Measurements from ENCODE around the gene KNSTRN.

KNSTRN gene

GRCh38 chr15:40428185-40428584 is 45.7 kb downstream of the KNSTRN start:
- Histone ChIP-seq H3K4me3 (ENCODE audit: insufficient read depth, low read length, poor library complexity, severe bottlenecking) (no peak overlapping the region), H3K9me3 (ENCODE audit: insufficient read depth, low read length) (no peaks in the 10 kb centered on the region), H4K20me1 (ENCODE audit: low read depth, low read length) (no peaks in the 10 kb centered on the region), H3K4me2 (ENCODE audit: low read depth, low read length, poor library complexity, severe bottlenecking) (no peak overlapping the region), H3K36me3 (ENCODE audit: low read length) (no peaks in the 10 kb centered on the region), H3F3A (ENCODE audit: insufficient read depth) (no peaks in the 10 kb centered on the region), H3K9ac (ENCODE audit: low read length) (no peak overlapping the region), H3K27ac (ENCODE audit: low read depth, low read length) (no peak overlapping the region), H3K27me3 (ENCODE audit: low read length) (no peaks in the 10 kb centered on the region), H3K79me2 (ENCODE audit: insufficient read depth, low read length) (no peaks in the 10 kb centered on the region), H3K9me2 (replicated peaks; ENCODE audit: insufficient read depth, low read length) (no peaks in the 10 kb centered on the region), H2AFZ (ENCODE audit: low read depth, low read length, severe bottlenecking) (no peak overlapping the region)
- TF ChIP-seq CTCF (IDR thresholded peaks at IDR 0.05; ENCODE audit: insufficient read depth, low read length, poor library complexity, severe bottlenecking) (no peak), EZH2phosphoT487 (conservative IDR thresholded peaks at IDR 0.05; ENCODE audit: low read length) (no peak)

- Histone ChIP-seq H3K79me2 (ENCODE audit: insufficient read depth, low read length) (no peaks in the 10 kb centered on the region), H3K9me3 (ENCODE audit: insufficient read depth, low read length) (no peaks in the 10 kb centered on the region), H3K9me2 (replicated peaks; ENCODE audit: insufficient read depth, low read length) (no peaks in the 10 kb centered on the region), H3K36me3 (ENCODE audit: low read length) (no peaks in the 10 kb centered on the region), H3K27ac (ENCODE audit: low read depth, low read length) (no peak overlapping the region), H3K27me3 (ENCODE audit: low read length) (no peaks in the 10 kb centered on the region), H2AFZ (ENCODE audit: low read depth, low read length, severe bottlenecking) (no peak overlapping the region), H4K20me1 (ENCODE audit: low read depth, low read length) (no peaks in the 10 kb centered on the region), H3F3A (ENCODE audit: insufficient read depth) (no peaks in the 10 kb centered on the region), H3K9ac (ENCODE audit: low read length) (no peak overlapping the region), H3K4me2 (ENCODE audit: low read depth, low read length, poor library complexity, severe bottlenecking) (no peak overlapping the region), H3K4me3 (ENCODE audit: insufficient read depth, low read length, poor library complexity, severe bottlenecking) (no peak overlapping the region)
- TF ChIP-seq EZH2phosphoT487 (conservative IDR thresholded peaks at IDR 0.05; ENCODE audit: low read length) (no peak), CTCF (IDR thresholded peaks at IDR 0.05; ENCODE audit: insufficient read depth, low read length, poor library complexity, severe bottlenecking) (no peak)
Measured at GRCh38 chr15:40429068-40429710, 46.7 kb downstream of the KNSTRN start.

- H3K27me3 ChIP-seq (ENCODE audit: low read length), result no peaks in the 10 kb centered on the region
- no peaks in the 10 kb centered on the region for H3K36me3 ChIP-seq (ENCODE audit: low read length)
- H3K79me2 ChIP-seq (ENCODE audit: insufficient read depth, low read length), result no peaks in the 10 kb centered on the region
- H3F3A ChIP-seq (ENCODE audit: insufficient read depth), result no peaks in the 10 kb centered on the region
- H3K4me2 ChIP-seq (ENCODE audit: low read depth, low read length, poor library complexity, severe bottlenecking), result no peak overlapping the region
- no peak overlapping the region for H2AFZ ChIP-seq (ENCODE audit: low read depth, low read length, severe bottlenecking)
- H3K4me3 ChIP-seq (ENCODE audit: insufficient read depth, low read length, poor library complexity, severe bottlenecking), result no peak overlapping the region
- no peaks in the 10 kb centered on the region for H3K9me2 ChIP-seq (replicated peaks; ENCODE audit: insufficient read depth, low read length)
- no peaks in the 10 kb centered on the region for H4K20me1 ChIP-seq (ENCODE audit: low read depth, low read length)
- no peak overlapping the region for H3K9ac ChIP-seq (ENCODE audit: low read length)
- no peak overlapping the region for H3K27ac ChIP-seq (ENCODE audit: low read depth, low read length)
- no peak for TF ChIP-seq EZH2phosphoT487 (conservative IDR thresholded peaks at IDR 0.05; ENCODE audit: low read length)
- no peaks in the 10 kb centered on the region for H3K9me3 ChIP-seq (ENCODE audit: insufficient read depth, low read length)
Measured at GRCh38 chr15:40430271-40430805, 47.8 kb downstream of the KNSTRN start.

GRCh38 chr15:40435023-40435709 is 52.6 kb downstream of the KNSTRN start:
- Histone ChIP-seq H3K27me3 (ENCODE audit: low read length) (no peaks in the 10 kb centered on the region), H3K27ac (ENCODE audit: low read depth, low read length) (no peak overlapping the region), H3K4me3 (ENCODE audit: insufficient read depth, low read length, poor library complexity, severe bottlenecking) (no peak overlapping the region), H3F3A (ENCODE audit: insufficient read depth) (no peaks in the 10 kb centered on the region), H3K36me3 (ENCODE audit: low read length) (no peaks in the 10 kb centered on the region), H3K79me2 (ENCODE audit: insufficient read depth, low read length) (no peaks in the 10 kb centered on the region), H3K9me3 (ENCODE audit: insufficient read depth, low read length) (no peaks in the 10 kb centered on the region), H4K20me1 (ENCODE audit: low read depth, low read length) (no peaks in the 10 kb centered on the region), H2AFZ (ENCODE audit: low read depth, low read length, severe bottlenecking) (no peak overlapping the region), H3K9ac (ENCODE audit: low read length) (no peak overlapping the region), H3K9me2 (replicated peaks; ENCODE audit: insufficient read depth, low read length) (no peaks in the 10 kb centered on the region), H3K4me2 (ENCODE audit: low read depth, low read length, poor library complexity, severe bottlenecking) (no peak overlapping the region)
- no peak for TF ChIP-seq EZH2phosphoT487 (conservative IDR thresholded peaks at IDR 0.05; ENCODE audit: low read length)
- no peak for TF ChIP-seq CTCF (IDR thresholded peaks at IDR 0.05; ENCODE audit: insufficient read depth, low read length, poor library complexity, severe bottlenecking)
